K562 (cell line): Measurements from ENCODE around the gene CHCHD5.

Experiments
- FOXA3 ChIP-seq, 2 experiments: fragments of 450-650 bp in 1 of 2; sonication (generic) in 1 of 2; formaldehyde crosslinking; IDR thresholded peaks in 1 of 2; conservative IDR thresholded peaks in 1 of 2; 2 replicates each; pipeline versions ENCODE4 v1.4.0 to v1.8.0; 2020 to 2022; ENCODE audit warnings: mild to moderate bottlenecking in 2 of 2, missing genetic modification reagents in 1 of 2
- MEIS2 ChIP-seq: fragments of 450-650 bp; IDR thresholded peaks from 2 replicates; pipeline ENCODE4 v1.6.1; 2014; ENCODE audit warnings: mild to moderate bottlenecking; ENCODE audit not compliant: partially characterized antibody
- RAD21 ChIP-seq, 2 experiments: fragments of 250-450 bp in 1 of 2; fragments of 450-650 bp in 1 of 2; sonication (Bioruptor Pico) in 1 of 2; formaldehyde crosslinking in 1 of 2; IDR thresholded peaks in 1 of 2; conservative IDR thresholded peaks in 1 of 2; 2 replicates each; pipeline versions ENCODE4 v1.4.0 to v1.8.0; 2020 to 2022; ENCODE audit warnings: mild to moderate bottlenecking in 2 of 2, moderate library complexity in 1 of 2
- TCF7 ChIP-seq: sonication (generic); IDR thresholded peaks from 2 replicates; pipeline ENCODE4 v1.6.1; 2016; ENCODE audit warnings: antibody characterized with exemption, borderline replicate concordance
- TF ChIP-seq, protein P1 (sequence below), 3 experiments: IDR thresholded peaks in 2 of 3; conservative IDR thresholded peaks in 1 of 3; 2 replicates each; pipeline ENCODE4 v1.5.1; 2011 to 2012; ENCODE audit warnings: low read length in 3 of 3, mild to moderate bottlenecking in 3 of 3, control low read depth in 2 of 3, improper control_type of control experiment in 1 of 3, inconsistent platforms in 1 of 3, low read depth in 1 of 3, mixed read lengths in 1 of 3, moderate library complexity in 1 of 3; ENCODE audit not compliant: insufficient read depth in 2 of 3
- TF ChIP-seq, protein P2 (sequence below): IDR thresholded peaks from 2 replicates; pipeline ENCODE4 v1.6.1; 2016; ENCODE audit warnings: missing genetic modification characterization, missing compliant biosample characterization
- TF ChIP-seq, protein P3 (sequence below): fragments of 450-650 bp; formaldehyde crosslinking; IDR thresholded peaks from 2 replicates; pipeline ENCODE4 v1.4.0; 2020; ENCODE audit warnings: mild to moderate bottlenecking
- TF ChIP-seq, protein P4 (sequence below): sonication (generic); formaldehyde crosslinking; IDR thresholded peaks from 2 replicates; pipeline ENCODE4 v1.9.0; 2022; ENCODE audit warnings: mild to moderate bottlenecking, missing genetic modification reagents
- TF ChIP-seq, protein P5 (sequence below), 2 experiments: fragments of 450-650 bp; IDR thresholded peaks; 2 replicates each; pipeline ENCODE4 v1.6.1; 2016
- TF ChIP-seq, protein P6 (sequence below): sonication (generic); formaldehyde crosslinking; IDR thresholded peaks from 2 replicates; pipeline ENCODE4 v1.4.0; 2020; ENCODE audit warnings: mild to moderate bottlenecking, missing genetic modification reagents
- TF ChIP-seq, protein P7 (sequence below): fragments of 200-800 bp; sonication (Bioruptor generic); IDR thresholded peaks from 2 replicates; pipeline ENCODE4 v1.6.1; 2016; ENCODE audit warnings: missing genetic modification characterization, missing compliant biosample characterization
- TF ChIP-seq, protein P8 (sequence below): sonication (generic); formaldehyde crosslinking; IDR thresholded peaks from 2 replicates; pipeline ENCODE4 v1.5.0; 2020; ENCODE audit warnings: missing genetic modification reagents

DNA sequence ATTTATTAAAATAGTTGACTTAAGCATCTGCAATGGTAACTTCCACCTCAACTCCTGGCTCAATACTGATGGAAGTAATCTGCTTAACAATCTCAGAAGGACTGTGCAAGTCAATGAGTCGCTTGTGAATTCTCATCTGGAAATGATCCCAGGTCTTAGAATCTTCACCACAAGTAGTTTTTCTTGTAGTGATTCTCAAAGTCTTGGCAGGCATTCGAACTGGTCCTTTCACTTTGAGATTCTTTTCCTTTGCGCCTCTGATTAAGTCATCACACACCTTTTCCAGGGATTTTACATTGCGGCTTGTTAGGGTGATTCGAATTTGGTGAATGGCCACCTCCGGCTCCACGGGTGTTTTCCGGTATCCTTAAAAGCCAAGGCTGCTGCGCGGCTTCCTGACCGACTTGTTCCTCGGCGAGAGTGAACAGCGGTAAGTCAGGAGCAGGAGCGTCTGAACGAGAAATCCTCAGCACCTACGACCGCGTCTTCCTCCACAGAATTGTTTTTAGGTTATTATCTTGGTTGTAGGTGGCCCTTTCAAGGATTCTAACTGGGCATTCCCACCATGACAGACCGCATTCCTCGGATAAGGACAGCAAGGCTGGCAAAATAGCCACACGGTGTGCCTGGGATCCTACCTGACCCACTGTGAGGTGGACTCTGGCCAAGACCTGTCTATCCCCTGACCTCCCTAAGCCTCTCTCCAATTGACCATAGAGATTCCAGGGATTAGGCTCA is 37.5 kb downstream of the CHCHD5 start:
- TF ChIP-seq, protein P1, sequence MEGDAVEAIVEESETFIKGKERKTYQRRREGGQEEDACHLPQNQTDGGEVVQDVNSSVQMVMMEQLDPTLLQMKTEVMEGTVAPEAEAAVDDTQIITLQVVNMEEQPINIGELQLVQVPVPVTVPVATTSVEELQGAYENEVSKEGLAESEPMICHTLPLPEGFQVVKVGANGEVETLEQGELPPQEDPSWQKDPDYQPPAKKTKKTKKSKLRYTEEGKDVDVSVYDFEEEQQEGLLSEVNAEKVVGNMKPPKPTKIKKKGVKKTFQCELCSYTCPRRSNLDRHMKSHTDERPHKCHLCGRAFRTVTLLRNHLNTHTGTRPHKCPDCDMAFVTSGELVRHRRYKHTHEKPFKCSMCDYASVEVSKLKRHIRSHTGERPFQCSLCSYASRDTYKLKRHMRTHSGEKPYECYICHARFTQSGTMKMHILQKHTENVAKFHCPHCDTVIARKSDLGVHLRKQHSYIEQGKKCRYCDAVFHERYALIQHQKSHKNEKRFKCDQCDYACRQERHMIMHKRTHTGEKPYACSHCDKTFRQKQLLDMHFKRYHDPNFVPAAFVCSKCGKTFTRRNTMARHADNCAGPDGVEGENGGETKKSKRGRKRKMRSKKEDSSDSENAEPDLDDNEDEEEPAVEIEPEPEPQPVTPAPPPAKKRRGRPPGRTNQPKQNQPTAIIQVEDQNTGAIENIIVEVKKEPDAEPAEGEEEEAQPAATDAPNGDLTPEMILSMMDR (IDR thresholded peaks at IDR 0.05 in 2 of 3, conservative IDR thresholded peaks at IDR 0.05 in 1 of 3; ENCODE audit: insufficient read depth in 2 of 3, low read depth in 1 of 3, low read length in 3 of 3) = no peak
- TF ChIP-seq, protein P2, sequence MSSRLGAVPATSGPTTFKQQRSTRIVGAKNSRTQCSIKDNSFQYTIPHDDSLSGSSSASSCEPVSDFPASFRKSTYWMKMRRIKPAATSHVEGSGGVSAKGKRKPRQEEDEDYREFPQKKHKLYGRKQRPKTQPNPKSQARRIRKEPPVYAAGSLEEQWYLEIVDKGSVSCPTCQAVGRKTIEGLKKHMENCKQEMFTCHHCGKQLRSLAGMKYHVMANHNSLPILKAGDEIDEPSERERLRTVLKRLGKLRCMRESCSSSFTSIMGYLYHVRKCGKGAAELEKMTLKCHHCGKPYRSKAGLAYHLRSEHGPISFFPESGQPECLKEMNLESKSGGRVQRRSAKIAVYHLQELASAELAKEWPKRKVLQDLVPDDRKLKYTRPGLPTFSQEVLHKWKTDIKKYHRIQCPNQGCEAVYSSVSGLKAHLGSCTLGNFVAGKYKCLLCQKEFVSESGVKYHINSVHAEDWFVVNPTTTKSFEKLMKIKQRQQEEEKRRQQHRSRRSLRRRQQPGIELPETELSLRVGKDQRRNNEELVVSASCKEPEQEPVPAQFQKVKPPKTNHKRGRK = no peak
- TF ChIP-seq, protein P3, sequence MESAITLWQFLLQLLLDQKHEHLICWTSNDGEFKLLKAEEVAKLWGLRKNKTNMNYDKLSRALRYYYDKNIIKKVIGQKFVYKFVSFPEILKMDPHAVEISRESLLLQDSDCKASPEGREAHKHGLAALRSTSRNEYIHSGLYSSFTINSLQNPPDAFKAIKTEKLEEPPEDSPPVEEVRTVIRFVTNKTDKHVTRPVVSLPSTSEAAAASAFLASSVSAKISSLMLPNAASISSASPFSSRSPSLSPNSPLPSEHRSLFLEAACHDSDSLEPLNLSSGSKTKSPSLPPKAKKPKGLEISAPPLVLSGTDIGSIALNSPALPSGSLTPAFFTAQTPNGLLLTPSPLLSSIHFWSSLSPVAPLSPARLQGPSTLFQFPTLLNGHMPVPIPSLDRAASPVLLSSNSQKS (CRISPR knock-in tag) = no peak
- TF ChIP-seq, protein P4, sequence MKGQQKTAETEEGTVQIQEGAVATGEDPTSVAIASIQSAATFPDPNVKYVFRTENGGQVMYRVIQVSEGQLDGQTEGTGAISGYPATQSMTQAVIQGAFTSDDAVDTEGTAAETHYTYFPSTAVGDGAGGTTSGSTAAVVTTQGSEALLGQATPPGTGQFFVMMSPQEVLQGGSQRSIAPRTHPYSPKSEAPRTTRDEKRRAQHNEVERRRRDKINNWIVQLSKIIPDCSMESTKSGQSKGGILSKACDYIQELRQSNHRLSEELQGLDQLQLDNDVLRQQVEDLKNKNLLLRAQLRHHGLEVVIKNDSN (CRISPR knock-in tag) = no peak
- TF ChIP-seq, protein P5, sequence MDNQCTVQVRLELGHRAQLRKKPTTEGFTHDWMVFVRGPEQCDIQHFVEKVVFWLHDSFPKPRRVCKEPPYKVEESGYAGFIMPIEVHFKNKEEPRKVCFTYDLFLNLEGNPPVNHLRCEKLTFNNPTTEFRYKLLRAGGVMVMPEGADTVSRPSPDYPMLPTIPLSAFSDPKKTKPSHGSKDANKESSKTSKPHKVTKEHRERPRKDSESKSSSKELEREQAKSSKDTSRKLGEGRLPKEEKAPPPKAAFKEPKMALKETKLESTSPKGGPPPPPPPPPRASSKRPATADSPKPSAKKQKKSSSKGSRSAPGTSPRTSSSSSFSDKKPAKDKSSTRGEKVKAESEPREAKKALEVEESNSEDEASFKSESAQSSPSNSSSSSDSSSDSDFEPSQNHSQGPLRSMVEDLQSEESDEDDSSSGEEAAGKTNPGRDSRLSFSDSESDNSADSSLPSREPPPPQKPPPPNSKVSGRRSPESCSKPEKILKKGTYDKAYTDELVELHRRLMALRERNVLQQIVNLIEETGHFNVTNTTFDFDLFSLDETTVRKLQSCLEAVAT (IDR thresholded peaks at IDR 0.05) = no peak
- TF ChIP-seq, protein P6, sequence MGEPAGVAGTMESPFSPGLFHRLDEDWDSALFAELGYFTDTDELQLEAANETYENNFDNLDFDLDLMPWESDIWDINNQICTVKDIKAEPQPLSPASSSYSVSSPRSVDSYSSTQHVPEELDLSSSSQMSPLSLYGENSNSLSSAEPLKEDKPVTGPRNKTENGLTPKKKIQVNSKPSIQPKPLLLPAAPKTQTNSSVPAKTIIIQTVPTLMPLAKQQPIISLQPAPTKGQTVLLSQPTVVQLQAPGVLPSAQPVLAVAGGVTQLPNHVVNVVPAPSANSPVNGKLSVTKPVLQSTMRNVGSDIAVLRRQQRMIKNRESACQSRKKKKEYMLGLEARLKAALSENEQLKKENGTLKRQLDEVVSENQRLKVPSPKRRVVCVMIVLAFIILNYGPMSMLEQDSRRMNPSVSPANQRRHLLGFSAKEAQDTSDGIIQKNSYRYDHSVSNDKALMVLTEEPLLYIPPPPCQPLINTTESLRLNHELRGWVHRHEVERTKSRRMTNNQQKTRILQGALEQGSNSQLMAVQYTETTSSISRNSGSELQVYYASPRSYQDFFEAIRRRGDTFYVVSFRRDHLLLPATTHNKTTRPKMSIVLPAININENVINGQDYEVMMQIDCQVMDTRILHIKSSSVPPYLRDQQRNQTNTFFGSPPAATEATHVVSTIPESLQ = no peak
- TF ChIP-seq FOXA3 (CRISPR knock-in tag; conservative IDR thresholded peaks at IDR 0.05 in 1 of 2, IDR thresholded peaks at IDR 0.05 in 1 of 2) (no peak), RAD21 (CRISPR knock-in tag; conservative IDR thresholded peaks at IDR 0.05 in 1 of 2, IDR thresholded peaks at IDR 0.05 in 1 of 2) (no peak), MEIS2 (no peak), TCF7 (no peak)
- TF ChIP-seq, protein P7, sequence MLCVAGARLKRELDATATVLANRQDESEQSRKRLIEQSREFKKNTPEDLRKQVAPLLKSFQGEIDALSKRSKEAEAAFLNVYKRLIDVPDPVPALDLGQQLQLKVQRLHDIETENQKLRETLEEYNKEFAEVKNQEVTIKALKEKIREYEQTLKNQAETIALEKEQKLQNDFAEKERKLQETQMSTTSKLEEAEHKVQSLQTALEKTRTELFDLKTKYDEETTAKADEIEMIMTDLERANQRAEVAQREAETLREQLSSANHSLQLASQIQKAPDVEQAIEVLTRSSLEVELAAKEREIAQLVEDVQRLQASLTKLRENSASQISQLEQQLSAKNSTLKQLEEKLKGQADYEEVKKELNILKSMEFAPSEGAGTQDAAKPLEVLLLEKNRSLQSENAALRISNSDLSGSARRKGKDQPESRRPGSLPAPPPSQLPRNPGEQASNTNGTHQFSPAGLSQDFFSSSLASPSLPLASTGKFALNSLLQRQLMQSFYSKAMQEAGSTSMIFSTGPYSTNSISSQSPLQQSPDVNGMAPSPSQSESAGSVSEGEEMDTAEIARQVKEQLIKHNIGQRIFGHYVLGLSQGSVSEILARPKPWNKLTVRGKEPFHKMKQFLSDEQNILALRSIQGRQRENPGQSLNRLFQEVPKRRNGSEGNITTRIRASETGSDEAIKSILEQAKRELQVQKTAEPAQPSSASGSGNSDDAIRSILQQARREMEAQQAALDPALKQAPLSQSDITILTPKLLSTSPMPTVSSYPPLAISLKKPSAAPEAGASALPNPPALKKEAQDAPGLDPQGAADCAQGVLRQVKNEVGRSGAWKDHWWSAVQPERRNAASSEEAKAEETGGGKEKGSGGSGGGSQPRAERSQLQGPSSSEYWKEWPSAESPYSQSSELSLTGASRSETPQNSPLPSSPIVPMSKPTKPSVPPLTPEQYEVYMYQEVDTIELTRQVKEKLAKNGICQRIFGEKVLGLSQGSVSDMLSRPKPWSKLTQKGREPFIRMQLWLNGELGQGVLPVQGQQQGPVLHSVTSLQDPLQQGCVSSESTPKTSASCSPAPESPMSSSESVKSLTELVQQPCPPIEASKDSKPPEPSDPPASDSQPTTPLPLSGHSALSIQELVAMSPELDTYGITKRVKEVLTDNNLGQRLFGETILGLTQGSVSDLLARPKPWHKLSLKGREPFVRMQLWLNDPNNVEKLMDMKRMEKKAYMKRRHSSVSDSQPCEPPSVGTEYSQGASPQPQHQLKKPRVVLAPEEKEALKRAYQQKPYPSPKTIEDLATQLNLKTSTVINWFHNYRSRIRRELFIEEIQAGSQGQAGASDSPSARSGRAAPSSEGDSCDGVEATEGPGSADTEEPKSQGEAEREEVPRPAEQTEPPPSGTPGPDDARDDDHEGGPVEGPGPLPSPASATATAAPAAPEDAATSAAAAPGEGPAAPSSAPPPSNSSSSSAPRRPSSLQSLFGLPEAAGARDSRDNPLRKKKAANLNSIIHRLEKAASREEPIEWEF (CRISPR knock-in tag) = no peak
- TF ChIP-seq, protein P8, sequence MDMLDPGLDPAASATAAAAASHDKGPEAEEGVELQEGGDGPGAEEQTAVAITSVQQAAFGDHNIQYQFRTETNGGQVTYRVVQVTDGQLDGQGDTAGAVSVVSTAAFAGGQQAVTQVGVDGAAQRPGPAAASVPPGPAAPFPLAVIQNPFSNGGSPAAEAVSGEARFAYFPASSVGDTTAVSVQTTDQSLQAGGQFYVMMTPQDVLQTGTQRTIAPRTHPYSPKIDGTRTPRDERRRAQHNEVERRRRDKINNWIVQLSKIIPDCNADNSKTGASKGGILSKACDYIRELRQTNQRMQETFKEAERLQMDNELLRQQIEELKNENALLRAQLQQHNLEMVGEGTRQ = no peak
